IPS-15b (cell line): ENCODE data around the gene DHRS13.

ENCODE experiments used
- H3K27me3 ChIP-seq: one replicate; pipeline ENCODE4 v1.6.1; 2013; ENCODE audit warnings: low read length; ENCODE audit not compliant: control insufficient read depth, insufficient read depth
- H3K36me3 ChIP-seq: one replicate; pipeline ENCODE4 v1.6.1; 2013; ENCODE audit warnings: low read length; ENCODE audit not compliant: control insufficient read depth, insufficient read depth
- H3K4me1 ChIP-seq: one replicate; pipeline ENCODE4 v1.6.1; 2013; ENCODE audit warnings: mild to moderate bottlenecking, low read length; ENCODE audit not compliant: control insufficient read depth, insufficient read depth
- H3K4me3 ChIP-seq: one replicate; pipeline ENCODE4 v1.5.1; 2013; ENCODE audit warnings: low read depth, low read length
- H3K9ac ChIP-seq: one replicate; pipeline ENCODE4 v1.6.1; 2013; ENCODE audit warnings: low read depth, mild to moderate bottlenecking, low read length
- H3K9me3 ChIP-seq: one replicate; pipeline ENCODE4 v1.6.1; 2013; ENCODE audit warnings: mild to moderate bottlenecking, low read length; ENCODE audit not compliant: control insufficient read depth, insufficient read depth

Gene DHRS13

GRCh38 chr17:28928061-28928460 lies 25.2 kb upstream of the DHRS13 start:
- Histone ChIP-seq H3K4me1 (no peaks in the 10 kb centered on the region), H3K4me3 (no peak overlapping the region), H3K9ac (no peak overlapping the region), H3K9me3 (no peaks in the 10 kb centered on the region), H3K36me3 (peaks cover 20% of the 10 kb centered on the region), H3K27me3 (no peaks in the 10 kb centered on the region)

GRCh38 chr17:28926786-28927185 lies 23.9 kb upstream of the DHRS13 start:
- H3K4me1 ChIP-seq: no peaks in the 10 kb centered on the region

GRCh38 chr17:28926366-28926765 lies 23.5 kb upstream of the DHRS13 start:
- Histone ChIP-seq H3K27me3 (no peaks in the 10 kb centered on the region), H3K9ac (no peak overlapping the region), H3K4me1 (no peaks in the 10 kb centered on the region), H3K36me3 (peaks cover 18% of the 10 kb centered on the region), H3K9me3 (no peaks in the 10 kb centered on the region), H3K4me3 (no peak overlapping the region)

More at GRCh38 chr17:28926786-28927185, 23.9 kb upstream of the DHRS13 start:
- no peaks in the 10 kb centered on the region for H3K9me3 ChIP-seq
- H3K27me3 ChIP-seq: no peaks in the 10 kb centered on the region
- H3K36me3 ChIP-seq: peaks cover 16% of the 10 kb centered on the region
- no peak overlapping the region for H3K4me3 ChIP-seq
- no peak overlapping the region for H3K9ac ChIP-seq

GRCh38 chr17:28925912-28926365 lies 23.1 kb upstream of the DHRS13 start:
- Histone ChIP-seq H3K4me1 (no peaks in the 10 kb centered on the region), H3K9ac (no peak overlapping the region)

GRCh38 chr17:28920201-28920600 lies 17.3 kb upstream of the DHRS13 start:
- Histone ChIP-seq H3K27me3 (no peaks in the 10 kb centered on the region), H3K36me3 (peaks cover 55% of the 10 kb centered on the region), H3K4me3 (no peak overlapping the region), H3K4me1 (no peaks in the 10 kb centered on the region), H3K9ac (no peak overlapping the region), H3K9me3 (no peaks in the 10 kb centered on the region)

More at GRCh38 chr17:28925912-28926365, 23.1 kb upstream of the DHRS13 start:
- peaks cover 22% of the 10 kb centered on the region for H3K36me3 ChIP-seq
- no peaks in the 10 kb centered on the region for H3K9me3 ChIP-seq
- no peak overlapping the region for H3K4me3 ChIP-seq
- no peaks in the 10 kb centered on the region for H3K27me3 ChIP-seq

- no peak overlapping the region for H3K9ac ChIP-seq
- no peaks in the 10 kb centered on the region for H3K27me3 ChIP-seq
- H3K9me3 ChIP-seq: no peaks in the 10 kb centered on the region
- H3K4me3 ChIP-seq: no peak overlapping the region
- H3K4me1 ChIP-seq: no peaks in the 10 kb centered on the region
- peaks cover 60% of the 10 kb centered on the region for H3K36me3 ChIP-seq
Measured at GRCh38 chr17:28918295-28918694, 15.4 kb upstream of the DHRS13 start.

- H3K4me1 ChIP-seq: no peaks in the 10 kb centered on the region
- no peak overlapping the region for H3K9ac ChIP-seq
- no peak overlapping the region for H3K4me3 ChIP-seq
- H3K36me3 ChIP-seq: peaks cover 68% of the 10 kb centered on the region
- H3K27me3 ChIP-seq: no peaks in the 10 kb centered on the region
- no peaks in the 10 kb centered on the region for H3K9me3 ChIP-seq
Measured at GRCh38 chr17:28917465-28917864, 14.6 kb upstream of the DHRS13 start.

- Histone ChIP-seq H3K4me3 (no peak overlapping the region), H3K4me1 (no peaks in the 10 kb centered on the region), H3K36me3 (peaks cover 72% of the 10 kb centered on the region), H3K27me3 (no peaks in the 10 kb centered on the region), H3K9ac (no peak overlapping the region), H3K9me3 (no peaks in the 10 kb centered on the region)
Measured at GRCh38 chr17:28917029-28917428, 14.2 kb upstream of the DHRS13 start.

- H3K9ac ChIP-seq: no peak overlapping the region
- H3K27me3 ChIP-seq: no peaks in the 10 kb centered on the region
- H3K4me3 ChIP-seq: no peak overlapping the region
- H3K9me3 ChIP-seq: no peaks in the 10 kb centered on the region
- H3K4me1 ChIP-seq: no peaks in the 10 kb centered on the region
- H3K36me3 ChIP-seq: peaks cover 78% of the 10 kb centered on the region
Measured at GRCh38 chr17:28916302-28916934, 13.5 kb upstream of the DHRS13 start.

GRCh38 chr17:28912938-28913333 lies 10.1 kb upstream of the DHRS13 start:
- Histone ChIP-seq H3K9ac (no peak overlapping the region), H3K4me3 (no peak overlapping the region), H3K27me3 (no peaks in the 10 kb centered on the region), H3K9me3 (no peaks in the 10 kb centered on the region), H3K4me1 (peaks cover 6% of the 10 kb centered on the region), H3K36me3 (peaks cover 87% of the 10 kb centered on the region)

GRCh38 chr17:28912281-28912937 lies 9.5 kb upstream of the DHRS13 start:
- Histone ChIP-seq H3K9ac (no peak overlapping the region), H3K4me3 (no peak overlapping the region), H3K36me3 (peaks cover 88% of the 10 kb centered on the region), H3K27me3 (no peaks in the 10 kb centered on the region), H3K4me1 (peaks cover 6% of the 10 kb centered on the region), H3K9me3 (no peaks in the 10 kb centered on the region)

GRCh38 chr17:28911411-28912045 lies 8.6 kb upstream of the DHRS13 start:
- H3K4me1 ChIP-seq: peaks cover 6% of the 10 kb centered on the region
- no peak overlapping the region for H3K4me3 ChIP-seq
- H3K9me3 ChIP-seq: no peaks in the 10 kb centered on the region
- peaks cover 87% of the 10 kb centered on the region for H3K36me3 ChIP-seq
- no peaks in the 10 kb centered on the region for H3K27me3 ChIP-seq
- no peak overlapping the region for H3K9ac ChIP-seq
